Esophagus (tissue), 2 donors: ENCODE data around the gene TTC39C. TPM values are rescaled to one million over a fixed set of nuclear protein-coding genes. Genes with fewer than 3 reads are reported as not detected.

Experiments
- H3K27ac ChIP-seq, 2 donors: one replicate each; pipeline ENCODE4 v1.5.1; 2013; ENCODE audit warnings: low read depth in 2 of 2, mild to moderate bottlenecking in 2 of 2, inconsistent platforms in 1 of 2, low read length in 1 of 2, moderate library complexity in 1 of 2
- H3K27me3 ChIP-seq, 2 donors: one replicate each; pipeline ENCODE4 v1.6.1; 2013; ENCODE audit warnings: low read length in 2 of 2, control low read depth in 1 of 2, mild to moderate bottlenecking in 1 of 2; ENCODE audit not compliant: insufficient read depth in 2 of 2, control insufficient read depth in 1 of 2
- H3K36me3 ChIP-seq, 2 donors: one replicate each; pipeline ENCODE4 v1.6.1; 2013; ENCODE audit warnings: low read length in 1 of 2; ENCODE audit not compliant: control insufficient read depth in 2 of 2, insufficient read depth in 2 of 2
- H3K4me1 ChIP-seq, 2 donors: one replicate each; pipeline ENCODE4 v1.6.1; 2013; ENCODE audit warnings: low read length in 1 of 2; ENCODE audit not compliant: control insufficient read depth in 2 of 2, insufficient read depth in 2 of 2
- H3K4me3 ChIP-seq, 2 donors: one replicate each; pipeline ENCODE4 v1.5.1; 2013; ENCODE audit warnings: low read length in 2 of 2, mild to moderate bottlenecking in 2 of 2, low read depth in 1 of 2, moderate library complexity in 1 of 2
- H3K9me3 ChIP-seq, 2 donors: one replicate each; pipeline ENCODE4 v1.6.1; 2013; ENCODE audit warnings: mild to moderate bottlenecking in 2 of 2, low read depth in 1 of 2, low read length in 1 of 2, moderate library complexity in 1 of 2; ENCODE audit not compliant: control insufficient read depth in 2 of 2, insufficient read depth in 1 of 2
- WGBS, 2 donors: extraction: QIAGEN DNeasy Blood & Tissue Kit; methylation state at CpG; one replicate each; pipeline ENCODE4 v1.1.7; 2013; 5-methylcytosine and 5-hydroxymethylcytosine counted together
- polyA plus RNA-seq, 2 donors: library from polyadenylated mRNA; stranded (reverse); fragments of 200-250 nt; gene quantifications; one replicate each; pipeline ENCODE4 v1.2.3, GENCODE V29; 2013
- donor health status: healthy with polysubstance abuse.
- donor health status: Bipolar disorder and iron deficiency.

The TTC39C gene
- polyA plus RNA-seq, 2 donors, result 8.5 to 11.2 TPM

- Histone ChIP-seq H3K4me3 (no peak overlapping the region), H3K27ac (no peak overlapping the region)
- 73 to 77% methylated on average over 2 of the region's 2 CpGs for WGBS, 2 donors
Measured at GRCh38 chr18:24161304-24161703, 146.8 kb downstream of the TTC39C start.

DNA sequence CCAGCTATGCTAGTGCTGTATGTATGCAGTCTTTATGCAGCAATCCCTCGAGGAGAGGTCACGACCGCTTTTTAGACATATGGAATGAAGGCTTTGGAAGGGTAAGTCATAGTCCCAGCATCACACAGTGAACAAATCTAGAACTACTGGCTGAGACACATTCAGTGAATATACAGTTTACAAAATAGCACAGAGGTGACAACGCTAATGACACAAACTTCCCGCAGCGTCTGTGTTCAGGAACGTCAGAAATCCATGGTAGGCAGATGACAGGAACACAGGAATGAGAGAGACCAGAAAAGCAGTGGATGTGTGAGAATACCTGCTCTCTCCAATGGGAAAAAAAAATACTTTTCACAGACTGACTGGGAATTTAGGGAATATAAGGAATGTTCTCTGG, 153.9 kb downstream of the TTC39C start:
- H3K9me3 ChIP-seq, result no peaks in the 10 kb centered on the region
- H3K36me3 ChIP-seq, result peaks cover 4 to 7% of the 10 kb centered on the region in 2 donors
- no peaks in the 10 kb centered on the region for H3K27me3 ChIP-seq
- no peak overlapping the region for H3K27ac ChIP-seq
- 90 to 91% methylated on average over 7 of the region's 7 CpGs for WGBS, 2 donors
- H3K4me1 ChIP-seq, result no peaks in the 10 kb centered on the region
- H3K4me3 ChIP-seq, result no peak overlapping the region

More at GRCh38 chr18:24161304-24161703, 146.8 kb downstream of the TTC39C start:
- Histone ChIP-seq H3K27me3 (no peaks in the 10 kb centered on the region), H3K36me3 (peaks cover 0 to 10% of the 10 kb centered on the region in 2 donors), H3K9me3 (no peaks in the 10 kb centered on the region), H3K4me1 (no peaks in the 10 kb centered on the region)

- Histone ChIP-seq H3K9me3 (no peaks in the 10 kb centered on the region), H3K4me3 (no peak overlapping the region), H3K27ac (no peak overlapping the region), H3K4me1 (no peaks in the 10 kb centered on the region), H3K27me3 (no peaks in the 10 kb centered on the region), H3K36me3 (peaks cover 4 to 5% of the 10 kb centered on the region in 2 donors)
- WGBS, 2 donors, result 67 to 81% methylated on average over 8 of the region's 8 CpGs
Measured at GRCh38 chr18:24170360-24170759, 155.8 kb downstream of the TTC39C start.

GRCh38 chr18:24173997-24174396, 159.4 kb downstream of the TTC39C start:
- Histone ChIP-seq H3K4me1 (no peaks in the 10 kb centered on the region), H3K27me3 (no peaks in the 10 kb centered on the region), H3K4me3 (no peak overlapping the region), H3K9me3 (no peaks in the 10 kb centered on the region), H3K36me3 (peaks cover 0 to 4% of the 10 kb centered on the region in 2 donors), H3K27ac (no peak overlapping the region)
- WGBS, 2 donors, result 78 to 79% methylated on average over 3 of the region's 3 CpGs

DNA sequence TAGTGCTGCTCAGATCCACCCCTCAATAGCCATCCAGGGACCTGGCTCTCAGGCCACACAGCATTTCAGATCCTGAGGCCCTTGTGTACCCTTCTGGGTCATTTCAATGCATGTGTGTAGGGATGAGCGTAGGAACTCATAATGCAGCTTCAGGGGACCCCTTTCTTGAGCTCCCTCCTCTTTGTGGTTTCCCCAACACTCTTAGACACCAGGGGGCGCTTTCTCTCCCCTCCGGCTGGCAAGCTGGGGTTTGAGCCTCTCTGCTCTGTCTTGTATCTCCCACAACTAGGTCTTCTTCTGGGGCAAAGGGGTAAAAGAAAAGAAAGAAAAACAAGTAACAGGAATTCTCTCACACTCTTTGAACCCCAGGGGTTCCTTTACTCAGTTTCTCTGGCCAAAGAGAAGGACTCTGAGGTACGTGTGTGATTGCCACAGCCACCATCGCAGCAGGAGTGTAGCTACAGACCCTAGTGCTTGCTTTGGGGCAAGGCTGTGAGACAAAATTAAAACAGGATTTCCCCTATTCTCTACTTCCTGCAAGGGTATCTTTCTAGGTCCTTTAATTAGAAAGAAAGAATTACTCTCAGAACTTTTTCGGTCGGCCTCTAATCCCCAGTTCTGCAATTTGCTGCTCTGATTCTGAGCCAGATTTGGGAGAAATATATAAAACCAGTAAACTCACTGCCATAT, 162.3 kb downstream of the TTC39C start:
- WGBS, 2 donors, result 60 to 74% methylated on average over 7 of the region's 7 CpGs
- Histone ChIP-seq H3K4me3 (no peak overlapping the region), H3K27me3 (no peaks in the 10 kb centered on the region), H3K27ac (no peak overlapping the region), H3K9me3 (no peaks in the 10 kb centered on the region), H3K36me3 (peaks cover 0 to 5% of the 10 kb centered on the region in 2 donors), H3K4me1 (no peaks in the 10 kb centered on the region)

DNA sequence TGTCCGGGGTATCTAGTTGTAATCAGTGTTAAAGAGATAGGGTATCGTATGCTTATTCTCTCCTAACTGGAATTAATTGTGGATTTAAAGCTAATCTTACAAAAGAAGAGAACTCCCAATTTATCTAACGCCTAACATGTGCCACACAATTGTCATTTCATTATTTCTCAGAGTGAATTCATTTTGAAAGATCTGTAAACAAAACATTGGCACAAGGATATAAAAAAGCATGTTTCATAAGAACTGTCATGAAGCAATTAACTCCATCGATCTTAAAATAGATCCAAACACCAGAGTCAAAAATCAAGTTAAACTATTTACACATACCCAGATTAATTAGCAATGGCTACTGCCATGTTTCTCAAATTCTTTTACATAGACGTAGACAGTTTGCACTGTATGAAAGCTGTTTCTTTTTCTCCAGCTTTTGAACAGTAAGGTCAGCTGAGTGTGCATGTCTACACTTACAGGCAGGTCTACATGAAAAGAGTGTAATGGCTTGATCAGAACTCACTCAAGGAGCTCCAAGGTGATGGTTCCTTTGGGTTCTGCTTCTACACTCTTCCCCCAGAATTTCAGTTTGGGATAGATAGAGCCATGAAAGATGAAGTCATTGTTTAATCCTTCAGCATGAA, 163.1 kb downstream of the TTC39C start:
- Histone ChIP-seq H3K36me3 (peaks cover 0 to 5% of the 10 kb centered on the region in 2 donors), H3K27ac (no peak overlapping the region), H3K27me3 (no peaks in the 10 kb centered on the region), H3K4me3 (no peak overlapping the region), H3K9me3 (no peaks in the 10 kb centered on the region), H3K4me1 (no peaks in the 10 kb centered on the region)
- WGBS, 2 donors, result 78 to 80% methylated on average over 5 of the region's 5 CpGs

- 89 to 90% methylated on average over 1 of the region's 1 CpG for WGBS, 2 donors
- no peak overlapping the region for H3K27ac ChIP-seq
- H3K4me3 ChIP-seq, result no peak overlapping the region
- peaks cover 0 to 5% of the 10 kb centered on the region in 2 donors for H3K36me3 ChIP-seq
- H3K4me1 ChIP-seq, result no peaks in the 10 kb centered on the region
- H3K9me3 ChIP-seq, result no peaks in the 10 kb centered on the region
- H3K27me3 ChIP-seq, result no peaks in the 10 kb centered on the region
Measured at GRCh38 chr18:24180048-24180447, 165.5 kb downstream of the TTC39C start.

- H3K4me1 ChIP-seq, result no peaks in the 10 kb centered on the region
- H3K27ac ChIP-seq, result no peak overlapping the region
- H3K36me3 ChIP-seq, result peaks cover 0 to 5% of the 10 kb centered on the region in 2 donors
- H3K9me3 ChIP-seq, result no peaks in the 10 kb centered on the region
- H3K27me3 ChIP-seq, result no peaks in the 10 kb centered on the region
- no peak overlapping the region for H3K4me3 ChIP-seq
- 46 to 48% methylated on average over 2 of the region's 2 CpGs for WGBS, 2 donors
Measured at GRCh38 chr18:24181806-24182205, 167.3 kb downstream of the TTC39C start.
